Measurements from ENCODE around the gene C16orf92.

DNA sequence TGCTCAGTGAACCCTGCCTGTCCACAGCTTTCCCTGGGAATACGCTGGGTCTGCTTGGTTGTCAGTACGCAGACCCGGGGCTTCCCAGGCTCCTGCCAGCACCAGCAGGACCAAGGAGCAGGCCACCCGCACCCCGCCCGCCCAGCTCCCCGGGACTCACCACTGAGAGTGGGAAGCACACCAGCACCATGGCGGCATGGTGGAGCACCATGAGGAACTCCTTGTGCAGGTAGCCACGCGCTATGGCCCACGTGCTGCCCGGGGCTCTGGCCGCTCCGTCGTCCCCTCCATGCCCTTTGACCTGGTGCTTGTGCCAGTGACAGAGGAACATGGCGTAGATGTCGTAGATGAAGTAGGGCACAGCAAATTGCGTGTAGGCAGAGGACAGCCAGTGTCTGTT is 3.5 kb downstream of the C16orf92 start:
- TF ChIP-seq REST (IDR thresholded peaks at IDR 0.05; ENCODE audit: borderline replicate concordance) (no peak), CTCF (IDR thresholded peaks at IDR 0.05; ENCODE audit: poor library complexity, severe bottlenecking) (no peak), EZH2 (IDR thresholded peaks at IDR 0.05; ENCODE audit: borderline replicate concordance, insufficient read depth, low read length, poor library complexity, severe bottlenecking) (no peak), MXI1 (conservative IDR thresholded peaks at IDR 0.05; ENCODE audit: poor library complexity, severe bottlenecking) (no peak)
